GM18499 (cell line): ENCODE results near the gene ZNF689.

Experiments used
- ATAC-seq: cut with Tn5 transposase; IDR thresholded peaks from one replicate; pipeline ENCODE4 v1.9.1; 2021; ENCODE audit warnings: moderate number of reproducible peaks; ENCODE audit not compliant: insufficient read depth, unreplicated experiment

ZNF689 gene

GRCh38 chr16:30609926-30610839 is at the start of gene ZNF689:
Gene ZNF689, minus strand, starts transcription at chr16:30610389. Its CDS starts 348 bp downstream, at chr16:30610041.
- ATAC-seq: peak; percentile 67

- peak; percentile 29 for ATAC-seq
Measured at GRCh38 chr16:30658731-30659506, 48.7 kb upstream of the ZNF689 start.

- ATAC-seq: peak; percentile 64
Measured at GRCh38 chr16:30657866-30658730, 47.9 kb upstream of the ZNF689 start, which contains the start of gene FBRS. Gene FBRS, plus strand, starts transcription at chr16:30658431. Its CDS starts 1,088 bp downstream, at chr16:30659519.

GRCh38 chr16:30656974-30657865 is 47.0 kb upstream of the ZNF689 start:
- ATAC-seq: no peak

GRCh38 chr16:30656388-30656787 is 46.2 kb upstream of the ZNF689 start:
- no peak for ATAC-seq

- no peak for ATAC-seq
Measured at GRCh38 chr16:30655815-30656347, 45.7 kb upstream of the ZNF689 start.

GRCh38 chr16:30654856-30655255 is 44.7 kb upstream of the ZNF689 start:
- no peak for ATAC-seq

GRCh38 chr16:30652718-30653117 is 42.5 kb upstream of the ZNF689 start:
- ATAC-seq: no peak

GRCh38 chr16:30652005-30652296 is 41.8 kb upstream of the ZNF689 start:
- ATAC-seq: no peak

- ATAC-seq: no peak
Measured at GRCh38 chr16:30651124-30652004, 41.2 kb upstream of the ZNF689 start.

GRCh38 chr16:30650369-30651123 is 40.4 kb upstream of the ZNF689 start, which contains the start of gene PRR14:
Gene PRR14, plus strand, starts transcription at chr16:30650960. Its CDS starts 686 bp downstream, at chr16:30651646.
- ATAC-seq: peak; percentile 67

GRCh38 chr16:30649725-30650368 is 39.7 kb upstream of the ZNF689 start:
- ATAC-seq: no peak

- no peak for ATAC-seq
Measured at GRCh38 chr16:30647274-30647571, 37.0 kb upstream of the ZNF689 start.

- ATAC-seq: no peak
Measured at GRCh38 chr16:30645727-30646126, 35.5 kb upstream of the ZNF689 start.

GRCh38 chr16:30644334-30644830 is 34.2 kb upstream of the ZNF689 start:
- ATAC-seq: no peak

GRCh38 chr16:30641378-30641982 is 31.3 kb upstream of the ZNF689 start:
- no peak for ATAC-seq
